Measurements from ENCODE around the gene PRICKLE1.

DNA sequence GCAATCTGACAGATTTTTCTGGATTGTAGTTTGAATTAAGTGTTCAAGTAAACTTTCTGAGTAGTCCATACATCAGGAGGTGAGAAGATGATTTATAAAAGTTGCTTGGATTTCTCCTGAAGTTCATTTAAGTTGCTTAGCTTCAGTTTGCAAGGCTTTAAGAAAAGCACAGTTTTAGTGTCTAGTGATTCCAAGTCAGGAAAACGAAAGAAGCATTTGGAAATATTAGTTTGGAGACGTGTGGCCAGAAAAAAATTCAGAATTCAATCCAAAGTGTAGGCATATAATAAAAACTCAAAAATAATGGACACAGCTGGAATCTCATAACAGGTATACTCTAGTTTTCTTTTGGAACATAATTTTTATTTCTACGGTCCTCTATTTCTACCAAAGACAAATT lies 25.5 kb upstream of the PRICKLE1 start:
- TF ChIP-seq POLR2AphosphoS5 (IDR thresholded peaks at IDR 0.05; ENCODE audit: low read depth) (no peak), GABPA (IDR thresholded peaks at IDR 0.05; ENCODE audit: low read depth) (no peak), SPI1 (IDR thresholded peaks at IDR 0.05; ENCODE audit: borderline replicate concordance, low read depth) (no peak)
- TF ChIP-seq, protein P1, sequence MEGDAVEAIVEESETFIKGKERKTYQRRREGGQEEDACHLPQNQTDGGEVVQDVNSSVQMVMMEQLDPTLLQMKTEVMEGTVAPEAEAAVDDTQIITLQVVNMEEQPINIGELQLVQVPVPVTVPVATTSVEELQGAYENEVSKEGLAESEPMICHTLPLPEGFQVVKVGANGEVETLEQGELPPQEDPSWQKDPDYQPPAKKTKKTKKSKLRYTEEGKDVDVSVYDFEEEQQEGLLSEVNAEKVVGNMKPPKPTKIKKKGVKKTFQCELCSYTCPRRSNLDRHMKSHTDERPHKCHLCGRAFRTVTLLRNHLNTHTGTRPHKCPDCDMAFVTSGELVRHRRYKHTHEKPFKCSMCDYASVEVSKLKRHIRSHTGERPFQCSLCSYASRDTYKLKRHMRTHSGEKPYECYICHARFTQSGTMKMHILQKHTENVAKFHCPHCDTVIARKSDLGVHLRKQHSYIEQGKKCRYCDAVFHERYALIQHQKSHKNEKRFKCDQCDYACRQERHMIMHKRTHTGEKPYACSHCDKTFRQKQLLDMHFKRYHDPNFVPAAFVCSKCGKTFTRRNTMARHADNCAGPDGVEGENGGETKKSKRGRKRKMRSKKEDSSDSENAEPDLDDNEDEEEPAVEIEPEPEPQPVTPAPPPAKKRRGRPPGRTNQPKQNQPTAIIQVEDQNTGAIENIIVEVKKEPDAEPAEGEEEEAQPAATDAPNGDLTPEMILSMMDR (IDR thresholded peaks at IDR 0.05; ENCODE audit: insufficient read depth, low read length), result no peak
- TF ChIP-seq, protein P2, sequence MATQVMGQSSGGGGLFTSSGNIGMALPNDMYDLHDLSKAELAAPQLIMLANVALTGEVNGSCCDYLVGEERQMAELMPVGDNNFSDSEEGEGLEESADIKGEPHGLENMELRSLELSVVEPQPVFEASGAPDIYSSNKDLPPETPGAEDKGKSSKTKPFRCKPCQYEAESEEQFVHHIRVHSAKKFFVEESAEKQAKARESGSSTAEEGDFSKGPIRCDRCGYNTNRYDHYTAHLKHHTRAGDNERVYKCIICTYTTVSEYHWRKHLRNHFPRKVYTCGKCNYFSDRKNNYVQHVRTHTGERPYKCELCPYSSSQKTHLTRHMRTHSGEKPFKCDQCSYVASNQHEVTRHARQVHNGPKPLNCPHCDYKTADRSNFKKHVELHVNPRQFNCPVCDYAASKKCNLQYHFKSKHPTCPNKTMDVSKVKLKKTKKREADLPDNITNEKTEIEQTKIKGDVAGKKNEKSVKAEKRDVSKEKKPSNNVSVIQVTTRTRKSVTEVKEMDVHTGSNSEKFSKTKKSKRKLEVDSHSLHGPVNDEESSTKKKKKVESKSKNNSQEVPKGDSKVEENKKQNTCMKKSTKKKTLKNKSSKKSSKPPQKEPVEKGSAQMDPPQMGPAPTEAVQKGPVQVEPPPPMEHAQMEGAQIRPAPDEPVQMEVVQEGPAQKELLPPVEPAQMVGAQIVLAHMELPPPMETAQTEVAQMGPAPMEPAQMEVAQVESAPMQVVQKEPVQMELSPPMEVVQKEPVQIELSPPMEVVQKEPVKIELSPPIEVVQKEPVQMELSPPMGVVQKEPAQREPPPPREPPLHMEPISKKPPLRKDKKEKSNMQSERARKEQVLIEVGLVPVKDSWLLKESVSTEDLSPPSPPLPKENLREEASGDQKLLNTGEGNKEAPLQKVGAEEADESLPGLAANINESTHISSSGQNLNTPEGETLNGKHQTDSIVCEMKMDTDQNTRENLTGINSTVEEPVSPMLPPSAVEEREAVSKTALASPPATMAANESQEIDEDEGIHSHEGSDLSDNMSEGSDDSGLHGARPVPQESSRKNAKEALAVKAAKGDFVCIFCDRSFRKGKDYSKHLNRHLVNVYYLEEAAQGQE (IDR thresholded peaks at IDR 0.05; ENCODE audit: insufficient replicate concordance, low read depth), result no peak

Data from HL-60 (cell line).